ENCODE results near the gene KIFBP. TPM values are rescaled to one million over a fixed set of nuclear protein-coding genes. Genes with fewer than 3 reads are reported as not detected.

Gene KIFBP
- total RNA-seq, 2 donors from 2014 or later, result 15.8 to 16.9 TPM

DNA sequence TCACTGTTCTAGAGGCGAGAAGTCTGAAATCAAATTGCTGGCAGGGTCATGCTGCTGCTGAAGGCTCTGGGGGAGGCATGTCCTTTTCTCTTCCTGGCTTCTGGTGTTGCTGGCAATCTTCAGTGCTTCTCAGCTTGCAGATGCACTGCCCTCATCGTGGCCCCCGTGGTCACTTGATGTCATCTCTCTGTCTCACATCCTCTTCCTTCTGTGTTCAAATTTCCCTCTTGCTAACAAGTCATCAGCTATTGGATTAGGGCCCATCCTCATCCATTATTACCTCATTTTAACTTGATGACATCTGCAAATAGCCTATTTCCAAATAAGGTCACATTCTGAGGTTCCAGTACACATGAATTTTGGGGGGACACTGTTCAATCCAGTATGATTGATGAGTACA, 62.7 kb downstream of the KIFBP start:
- Histone ChIP-seq H3K4me1 (no peaks in the 10 kb centered on the region), H3K27ac (peak overlapping the region in 1 of 4 donors; percentile 52), H3K27me3 (no peaks in the 10 kb centered on the region), H3K4me3 (no peak overlapping the region), H3K36me3 (replicated peaks in 1 of 2; ENCODE audit: insufficient read depth in 1 of 2, low read depth in 2 of 2) (no peaks in the 10 kb centered on the region), H3K9me3 (no peaks in the 10 kb centered on the region)
- 52 to 71% methylated on average over 3 of the region's 3 CpGs for WGBS, 2 donors
- intact Hi-C loops (cut with DNase I), result no loop called here
- no peak for ATAC-seq
- DNase-seq, result peak in 1 of 4 donors; percentile 71
- TF ChIP-seq, protein P1, sequence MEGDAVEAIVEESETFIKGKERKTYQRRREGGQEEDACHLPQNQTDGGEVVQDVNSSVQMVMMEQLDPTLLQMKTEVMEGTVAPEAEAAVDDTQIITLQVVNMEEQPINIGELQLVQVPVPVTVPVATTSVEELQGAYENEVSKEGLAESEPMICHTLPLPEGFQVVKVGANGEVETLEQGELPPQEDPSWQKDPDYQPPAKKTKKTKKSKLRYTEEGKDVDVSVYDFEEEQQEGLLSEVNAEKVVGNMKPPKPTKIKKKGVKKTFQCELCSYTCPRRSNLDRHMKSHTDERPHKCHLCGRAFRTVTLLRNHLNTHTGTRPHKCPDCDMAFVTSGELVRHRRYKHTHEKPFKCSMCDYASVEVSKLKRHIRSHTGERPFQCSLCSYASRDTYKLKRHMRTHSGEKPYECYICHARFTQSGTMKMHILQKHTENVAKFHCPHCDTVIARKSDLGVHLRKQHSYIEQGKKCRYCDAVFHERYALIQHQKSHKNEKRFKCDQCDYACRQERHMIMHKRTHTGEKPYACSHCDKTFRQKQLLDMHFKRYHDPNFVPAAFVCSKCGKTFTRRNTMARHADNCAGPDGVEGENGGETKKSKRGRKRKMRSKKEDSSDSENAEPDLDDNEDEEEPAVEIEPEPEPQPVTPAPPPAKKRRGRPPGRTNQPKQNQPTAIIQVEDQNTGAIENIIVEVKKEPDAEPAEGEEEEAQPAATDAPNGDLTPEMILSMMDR (IDR thresholded peaks at IDR 0.05), result no peak
- TF ChIP-seq POLR2A (IDR thresholded peaks at IDR 0.05), result peak in 1 of 3 donors; percentile 28

DNA sequence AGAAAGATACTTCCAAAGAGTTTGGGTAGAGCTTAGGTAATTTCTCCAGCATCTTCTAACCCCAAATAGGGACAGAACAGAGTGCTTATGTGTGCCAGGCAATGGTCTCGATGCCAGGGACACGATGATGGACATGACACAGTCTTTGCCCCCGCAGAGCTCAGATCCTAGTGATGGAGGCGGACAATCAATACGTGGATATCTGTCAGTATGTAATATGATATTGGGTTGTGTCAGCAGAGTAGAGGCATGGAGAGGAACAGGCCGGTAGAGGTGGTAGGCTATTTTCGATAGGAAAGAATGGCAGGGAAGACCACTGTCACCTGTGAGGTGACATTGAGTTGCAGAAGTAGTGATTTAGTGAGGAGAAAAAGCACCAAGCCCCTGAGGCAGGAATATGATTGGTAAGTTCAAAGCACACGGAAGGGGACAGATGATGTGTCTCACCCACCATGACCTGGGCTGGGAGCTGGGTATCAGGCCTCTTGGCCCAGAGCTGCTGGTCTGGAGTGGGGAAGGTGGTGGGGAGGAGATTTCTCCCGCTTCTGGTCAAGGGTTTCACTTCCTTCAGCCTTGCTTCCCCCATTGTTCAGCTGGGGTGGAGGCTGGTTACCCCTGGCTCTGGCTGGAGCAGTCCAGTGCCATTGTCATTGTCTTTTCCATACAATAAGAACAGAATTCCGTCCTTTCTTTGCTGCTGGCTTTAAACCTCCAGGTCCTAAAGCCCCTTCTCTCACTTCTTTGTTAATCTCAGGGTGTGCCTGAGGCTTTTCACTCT, 63.3 kb downstream of the KIFBP start:
- no peak for TF ChIP-seq POLR2A (IDR thresholded peaks at IDR 0.05)
- TF ChIP-seq, protein P1 (IDR thresholded peaks at IDR 0.05), result no peak
- intact Hi-C loops (cut with DNase I), result no loop called here
- Histone ChIP-seq H3K27ac (peak overlapping the region in 1 of 4 donors; percentile 52), H3K9me3 (no peaks in the 10 kb centered on the region), H3K36me3 (replicated peaks in 1 of 2; ENCODE audit: insufficient read depth in 1 of 2, low read depth in 2 of 2) (no peaks in the 10 kb centered on the region), H3K27me3 (no peaks in the 10 kb centered on the region), H3K4me3 (no peak overlapping the region), H3K4me1 (no peaks in the 10 kb centered on the region)
- peak in 1 of 4 donors; percentile 41 for DNase-seq
- no peak for ATAC-seq
- WGBS, 2 donors, result 56 to 65% methylated on average over 10 of the region's 10 CpGs

DNA sequence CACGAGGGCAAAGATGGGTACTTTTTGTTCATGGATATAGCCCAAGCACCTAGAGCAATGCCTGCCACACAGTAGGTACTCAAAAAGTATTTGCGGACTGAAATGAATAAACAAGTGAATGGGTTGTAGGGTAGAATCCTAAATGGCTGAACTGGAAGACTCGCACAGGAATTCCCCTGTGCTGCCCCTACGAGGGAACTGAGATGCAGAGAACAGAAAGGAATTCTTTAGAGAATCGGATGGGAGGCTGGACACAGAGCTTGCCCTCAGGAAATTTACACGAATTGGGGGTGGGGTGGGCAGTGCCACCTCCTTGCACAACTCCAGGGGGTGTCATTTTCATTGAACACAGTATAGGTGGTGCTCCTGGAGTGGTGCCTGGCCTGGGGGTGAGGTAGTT, 64.1 kb downstream of the KIFBP start:
- no peak for DNase-seq
- ATAC-seq, result no peak
- Histone ChIP-seq H3K36me3 (replicated peaks in 1 of 2; ENCODE audit: insufficient read depth in 1 of 2, low read depth in 2 of 2) (no peaks in the 10 kb centered on the region), H3K4me1 (no peaks in the 10 kb centered on the region), H3K9me3 (no peaks in the 10 kb centered on the region), H3K27ac (no peak overlapping the region), H3K27me3 (no peaks in the 10 kb centered on the region), H3K4me3 (no peak overlapping the region)
- intact Hi-C loops (cut with DNase I), result no loop called here
- TF ChIP-seq, protein P1 (IDR thresholded peaks at IDR 0.05), result no peak
- no peak for TF ChIP-seq POLR2A (IDR thresholded peaks at IDR 0.05)
- WGBS, 2 donors, result 66 to 71% methylated on average over 6 of the region's 6 CpGs

DNA sequence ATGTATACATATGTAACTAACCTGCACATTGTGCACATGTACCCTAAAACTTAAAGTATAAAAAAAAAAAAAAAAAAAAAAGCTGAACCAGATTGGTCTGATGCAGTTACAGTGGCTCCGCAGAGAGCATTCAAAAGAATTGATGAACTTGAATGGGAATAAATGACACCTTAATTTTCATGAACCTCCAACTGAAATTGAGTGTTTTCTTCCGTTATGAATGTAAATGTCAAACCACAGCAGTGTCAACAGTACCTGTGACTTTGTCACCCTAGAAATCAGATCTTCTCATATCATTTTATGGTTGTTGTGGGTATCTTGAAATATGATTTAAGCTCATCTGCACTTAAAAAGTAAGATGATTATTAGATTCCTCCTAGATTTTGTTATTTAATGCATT, 66.6 kb downstream of the KIFBP start:
- H3K27ac ChIP-seq, result no peak overlapping the region
- no peak for ATAC-seq
- H3K27me3 ChIP-seq, result no peaks in the 10 kb centered on the region
- H3K4me1 ChIP-seq, result no peaks in the 10 kb centered on the region
- no peaks in the 10 kb centered on the region for H3K36me3 ChIP-seq (replicated peaks in 1 of 2; ENCODE audit: insufficient read depth in 1 of 2, low read depth in 2 of 2)
- 82 to 85% methylated on average over 2 of the region's 2 CpGs for WGBS, 2 donors
- DNase-seq, result no peak
- H3K9me3 ChIP-seq, result no peaks in the 10 kb centered on the region
- intact Hi-C loops (cut with DNase I), result no loop called here
- no peak overlapping the region for H3K4me3 ChIP-seq
- TF ChIP-seq, protein P1 (IDR thresholded peaks at IDR 0.05), result no peak
- TF ChIP-seq POLR2A (IDR thresholded peaks at IDR 0.05), result no peak

DNA sequence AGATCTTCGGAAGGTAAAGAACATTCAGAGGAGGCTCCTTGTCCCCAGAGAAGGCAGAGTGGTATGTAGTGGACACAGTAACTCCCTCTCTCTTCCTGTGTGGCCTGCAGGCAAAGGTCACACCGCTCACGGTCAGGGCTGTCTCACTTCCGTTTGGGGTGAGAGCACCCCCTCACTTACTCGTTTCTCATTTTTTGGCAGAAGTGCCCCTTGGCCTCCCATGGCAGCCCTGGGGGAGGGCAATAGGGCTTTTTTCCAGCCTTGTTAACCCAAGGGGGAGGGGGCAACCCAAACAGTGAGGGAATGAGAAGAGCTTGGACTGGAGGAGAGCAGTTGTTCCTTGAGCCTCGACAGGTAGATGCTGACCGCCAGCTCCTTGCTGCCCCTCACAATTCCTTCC, 67.5 kb downstream of the KIFBP start:
- ATAC-seq (no peak), DNase-seq (peak in 1 of 4 donors; percentile 61)
- intact Hi-C loops (cut with DNase I), result no loop called here
- Histone ChIP-seq H3K36me3 (replicated peaks in 1 of 2; ENCODE audit: insufficient read depth in 1 of 2, low read depth in 2 of 2) (no peaks in the 10 kb centered on the region), H3K9me3 (no peaks in the 10 kb centered on the region), H3K4me1 (peaks cover under 1% of the 10 kb centered on the region), H3K27ac (peak overlapping the region in 1 of 4 donors; percentile 64), H3K4me3 (no peak overlapping the region), H3K27me3 (no peaks in the 10 kb centered on the region)
- 43 to 44% methylated on average over 6 to 7 of the region's 7 CpGs for WGBS, 2 donors
- TF ChIP-seq, protein P1 (IDR thresholded peaks at IDR 0.05), result no peak
- no peak for TF ChIP-seq POLR2A (IDR thresholded peaks at IDR 0.05)

Data from body of pancreas (tissue), 4 donors.